GM19328 (cell line): ENCODE measurements around the gene FBXO40.
A peak's percentile ranks its signal among the peaks of the same experiment; 100 is the strongest.

Experiments used
- ATAC-seq: cut with Tn5 transposase; IDR thresholded peaks from one replicate; pipeline ENCODE4 v1.9.1; 2021; ENCODE audit warnings: mild to moderate bottlenecking, moderate library complexity; ENCODE audit not compliant: unreplicated experiment

FBXO40 gene

DNA sequence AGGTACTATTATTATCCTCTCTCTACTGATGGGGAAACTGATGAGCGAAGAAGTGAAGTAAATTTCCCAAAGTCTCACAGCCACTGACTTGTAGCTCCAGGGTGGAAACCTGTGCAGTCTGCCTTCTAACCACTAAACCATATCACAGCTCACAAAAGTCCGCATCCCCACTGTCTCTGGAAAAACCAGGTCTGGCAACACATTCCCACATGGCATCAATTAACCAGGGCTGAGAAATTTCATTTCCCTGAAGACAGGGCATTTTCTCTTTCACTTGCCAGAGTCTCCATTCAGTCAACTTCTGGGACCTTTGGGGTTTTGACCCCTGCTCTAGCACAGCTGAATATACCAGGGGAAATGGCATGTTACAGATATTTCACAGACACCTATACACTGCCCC is 26.5 kb downstream of the FBXO40 start:
- ATAC-seq = no peak

DNA sequence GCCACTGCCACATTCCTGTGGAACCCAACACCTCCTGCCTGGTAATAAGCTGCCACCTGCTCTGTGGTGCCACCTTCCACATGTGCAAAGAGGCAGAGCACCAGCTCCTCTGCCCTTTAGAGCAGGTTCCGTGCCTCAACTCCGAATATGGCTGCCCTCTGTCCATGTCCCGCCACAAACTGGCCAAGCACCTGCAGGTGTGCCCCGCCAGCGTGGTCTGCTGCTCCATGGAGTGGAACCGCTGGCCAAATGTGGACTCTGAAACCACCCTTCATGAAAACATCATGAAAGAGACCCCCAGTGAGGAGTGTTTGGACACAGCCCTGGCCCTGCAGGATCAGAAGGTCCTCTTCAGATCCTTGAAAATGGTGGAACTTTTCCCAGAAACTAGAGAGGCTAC is 28.3 kb downstream of the FBXO40 start:
- no peak for ATAC-seq

DNA sequence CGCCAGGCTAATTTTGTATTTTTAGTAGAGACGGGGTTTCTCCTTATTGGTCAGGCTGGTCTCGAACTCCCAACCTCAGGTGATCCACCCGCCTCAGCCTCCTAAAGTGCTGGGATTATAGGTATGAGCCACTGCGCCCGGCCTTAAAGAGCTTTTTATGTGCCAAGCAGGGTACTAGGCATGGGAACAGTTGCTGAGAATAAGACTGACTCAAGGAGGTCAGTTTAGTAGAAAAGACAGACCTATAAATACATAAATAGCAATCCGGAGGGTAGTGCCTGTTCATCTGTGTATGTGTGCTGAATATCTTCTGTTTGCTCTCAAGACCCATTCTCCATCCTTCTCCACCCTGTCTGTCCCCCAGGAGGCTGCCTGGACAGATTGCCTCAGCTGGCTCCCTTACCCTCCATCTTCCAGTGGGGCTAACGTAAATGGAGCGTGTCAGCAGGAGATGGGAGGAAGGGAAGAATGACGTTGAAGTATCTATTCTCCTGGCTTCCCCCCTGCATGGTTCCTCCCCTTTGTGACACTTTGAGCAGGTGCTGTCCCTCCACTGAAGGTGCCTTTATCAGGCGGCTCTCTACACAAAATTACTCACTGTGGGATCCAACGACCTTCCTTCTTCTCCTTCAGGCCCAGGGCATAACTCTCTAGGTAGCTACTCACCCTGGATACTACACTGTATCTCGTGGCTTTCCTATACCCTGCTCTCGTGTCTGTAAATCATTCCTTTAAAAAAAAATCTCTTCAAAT is 31.1 kb downstream of the FBXO40 start:
- ATAC-seq = no peak

DNA sequence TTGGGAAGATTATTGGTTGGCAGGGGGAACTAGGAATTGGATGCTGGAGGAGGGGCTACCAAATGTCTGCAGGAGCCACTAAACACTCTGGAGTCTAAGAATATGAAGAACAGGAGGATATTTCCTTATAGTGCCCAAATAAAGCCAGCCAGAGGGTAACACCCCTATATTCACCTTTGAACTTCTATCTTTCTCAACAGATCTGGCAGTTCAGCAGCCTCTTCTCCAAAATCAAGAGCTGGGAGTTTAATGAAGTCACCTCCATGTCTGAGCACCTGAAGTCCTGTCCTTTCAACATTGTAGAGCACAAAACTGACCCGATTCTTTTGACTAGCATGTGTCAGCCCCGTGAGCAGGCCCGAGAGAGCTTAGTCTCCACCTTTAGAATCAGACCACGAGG is 33.3 kb downstream of the FBXO40 start:
- ATAC-seq = no peak

DNA sequence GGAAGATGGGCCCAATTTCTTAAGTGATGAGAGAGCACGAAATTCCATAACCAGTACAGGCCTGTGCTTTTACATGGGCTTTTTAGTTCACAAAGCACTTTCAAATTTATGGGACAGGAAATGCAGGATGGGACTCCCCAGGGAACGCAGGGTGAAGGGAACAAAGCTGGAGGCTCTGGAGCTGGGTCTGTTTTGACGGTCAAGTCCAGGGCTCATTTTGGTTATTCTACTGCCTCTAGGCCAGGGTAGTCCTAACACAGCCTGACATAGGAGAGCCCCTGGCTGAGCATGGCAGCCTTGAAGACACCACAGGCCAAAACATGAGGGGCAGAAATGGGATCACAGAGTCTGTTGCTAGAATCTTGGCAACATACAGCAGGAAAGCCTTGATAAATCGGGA is 34.0 kb downstream of the FBXO40 start:
- ATAC-seq = no peak

DNA sequence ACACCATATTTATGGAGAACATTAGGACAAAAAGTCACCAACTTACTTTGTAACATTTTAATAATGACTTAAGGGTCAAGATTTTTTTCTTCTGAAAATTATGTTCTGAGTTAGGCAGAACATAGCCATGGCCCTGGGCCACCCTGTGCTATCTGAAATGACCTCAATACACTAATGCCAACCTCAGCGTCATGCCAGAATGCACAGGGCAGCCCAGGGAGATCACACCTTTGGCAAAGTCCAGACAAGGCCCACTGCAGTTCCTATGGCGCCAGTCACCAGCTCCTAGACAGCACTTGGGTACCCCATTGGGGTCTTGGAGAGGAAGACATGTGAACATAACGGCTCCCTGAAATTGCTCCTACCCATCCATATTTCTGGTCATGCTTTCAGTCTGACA is 34.4 kb downstream of the FBXO40 start:
- ATAC-seq = no peak

DNA sequence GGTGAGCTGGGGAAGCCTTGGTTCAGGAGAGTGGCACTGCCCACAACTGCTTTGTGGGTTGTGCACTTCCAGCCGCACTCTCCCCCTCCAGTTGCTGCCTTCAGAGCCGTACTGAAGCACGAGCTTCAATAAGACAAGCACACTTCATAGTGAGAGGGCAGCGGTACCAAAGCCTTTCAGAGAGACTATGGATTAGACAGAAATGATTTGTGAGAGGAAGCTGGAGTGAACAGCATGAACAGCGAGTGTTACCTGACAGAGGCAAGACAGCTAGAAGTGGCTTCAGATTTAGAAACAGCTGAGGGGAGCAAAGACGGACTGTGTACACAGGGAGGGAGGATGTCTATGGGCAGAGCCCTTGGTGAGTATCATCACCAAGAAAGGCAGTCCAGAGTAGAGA is 36.4 kb downstream of the FBXO40 start:
- no peak for ATAC-seq

DNA sequence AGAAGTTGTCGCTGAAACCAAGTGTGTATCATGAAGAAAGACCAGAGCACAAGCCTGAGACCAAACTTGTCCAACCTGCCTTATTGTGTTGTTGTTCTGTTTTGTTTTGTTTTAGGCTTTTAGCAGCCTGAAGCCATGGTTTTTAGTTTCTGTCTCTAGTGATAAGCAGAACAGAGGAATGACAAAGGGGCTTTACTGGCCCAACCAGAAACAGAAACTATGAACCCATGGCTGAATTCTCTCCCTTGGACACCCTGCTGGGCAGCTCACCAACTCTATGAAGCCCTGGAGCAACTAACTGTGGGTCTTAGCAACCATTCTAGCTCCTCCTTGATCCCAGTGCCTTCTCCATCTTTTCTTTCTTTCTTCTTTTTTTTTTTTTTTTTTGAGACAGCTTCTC is 37.2 kb downstream of the FBXO40 start:
- ATAC-seq = no peak

DNA sequence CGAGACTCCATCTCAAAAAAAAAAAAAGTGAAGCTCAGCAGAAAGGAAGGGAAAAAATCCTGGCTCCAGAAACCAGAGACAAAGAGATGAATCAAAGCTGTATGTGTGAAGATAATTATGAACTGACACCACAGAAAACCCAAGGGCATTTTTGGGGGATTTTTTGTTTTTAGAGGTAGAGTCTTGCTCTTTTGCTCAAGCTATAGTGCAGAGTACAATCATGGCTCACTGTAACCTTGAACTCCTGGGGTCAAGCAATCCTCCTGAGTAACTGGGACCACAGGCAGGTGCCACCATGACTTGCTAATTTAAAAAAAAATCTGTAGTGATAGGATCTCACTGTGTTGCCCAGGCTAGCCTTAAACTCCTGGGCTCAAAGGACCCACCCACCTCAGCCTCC is 44.7 kb downstream of the FBXO40 start:
- no peak for ATAC-seq

DNA sequence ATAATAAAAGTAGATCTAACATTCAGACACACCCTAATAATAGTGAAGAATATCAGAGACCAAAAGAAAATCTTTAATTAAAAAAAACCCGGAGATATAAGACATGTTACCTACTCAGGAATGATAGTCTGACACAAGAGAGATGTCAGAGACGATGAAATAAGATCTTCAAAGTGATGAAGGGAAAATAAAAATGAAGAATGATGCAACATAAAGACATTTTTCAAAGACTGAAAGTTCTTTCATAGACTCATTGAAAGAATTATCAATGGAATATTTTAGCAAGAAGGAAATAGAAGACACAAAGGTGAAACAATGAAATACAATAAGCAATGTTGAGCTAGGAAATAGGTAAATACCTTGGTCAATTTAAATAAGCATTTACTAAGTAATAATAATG is 47.9 kb downstream of the FBXO40 start:
- ATAC-seq = no peak

DNA sequence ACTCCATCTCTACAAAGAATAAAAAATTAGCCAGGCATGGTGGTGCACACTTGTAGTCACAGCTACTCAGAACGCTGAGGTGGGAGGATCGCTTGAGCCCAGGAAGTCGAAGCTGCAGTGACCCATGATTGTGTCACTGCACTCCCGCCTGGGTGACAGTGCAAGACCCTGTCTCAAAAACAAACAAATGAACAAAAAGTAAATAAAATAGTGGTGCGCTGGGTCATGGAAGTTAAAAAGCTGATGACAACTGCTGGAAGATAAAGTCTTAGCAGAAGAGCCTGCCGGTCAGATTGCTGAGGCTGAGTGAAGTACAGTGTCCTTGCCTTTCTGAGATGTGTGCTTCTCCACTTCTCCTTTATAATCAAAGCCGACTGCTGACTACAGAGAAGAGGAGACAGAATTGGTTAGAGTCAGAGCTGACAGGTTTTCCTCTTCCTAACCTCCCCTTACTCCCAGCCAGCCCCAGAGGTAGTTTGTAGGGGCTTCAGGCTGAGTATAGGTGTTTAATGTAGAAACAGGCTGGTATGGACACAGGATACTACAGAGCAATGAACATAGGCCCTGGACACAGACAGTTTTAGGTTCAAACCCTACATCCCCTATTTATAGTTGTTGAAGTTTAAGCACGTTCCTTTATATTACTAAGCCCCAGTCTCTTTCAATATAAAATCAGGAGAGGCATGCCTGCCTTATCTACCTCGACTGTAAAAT is 49.6 kb downstream of the FBXO40 start:
- ATAC-seq = no peak

DNA sequence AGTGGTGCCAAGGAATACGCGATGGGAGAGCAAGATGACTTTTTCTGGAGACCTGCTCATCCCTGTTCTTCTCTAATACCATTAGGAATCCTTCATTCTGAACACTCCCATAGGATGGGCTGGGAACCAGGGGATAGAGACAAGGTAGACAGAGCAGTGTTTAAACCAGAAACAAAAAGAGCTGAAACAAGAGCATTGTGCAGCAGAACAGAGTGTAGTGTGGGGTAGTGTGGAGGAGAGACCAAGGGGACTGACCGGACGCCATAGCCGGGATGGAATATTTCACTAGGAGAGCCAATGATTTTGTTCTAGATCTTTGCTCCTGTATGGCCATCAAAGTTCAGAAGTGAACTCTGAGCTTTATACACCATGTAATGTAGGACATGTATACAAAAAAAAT is 51.9 kb downstream of the FBXO40 start:
- ATAC-seq = no peak

DNA sequence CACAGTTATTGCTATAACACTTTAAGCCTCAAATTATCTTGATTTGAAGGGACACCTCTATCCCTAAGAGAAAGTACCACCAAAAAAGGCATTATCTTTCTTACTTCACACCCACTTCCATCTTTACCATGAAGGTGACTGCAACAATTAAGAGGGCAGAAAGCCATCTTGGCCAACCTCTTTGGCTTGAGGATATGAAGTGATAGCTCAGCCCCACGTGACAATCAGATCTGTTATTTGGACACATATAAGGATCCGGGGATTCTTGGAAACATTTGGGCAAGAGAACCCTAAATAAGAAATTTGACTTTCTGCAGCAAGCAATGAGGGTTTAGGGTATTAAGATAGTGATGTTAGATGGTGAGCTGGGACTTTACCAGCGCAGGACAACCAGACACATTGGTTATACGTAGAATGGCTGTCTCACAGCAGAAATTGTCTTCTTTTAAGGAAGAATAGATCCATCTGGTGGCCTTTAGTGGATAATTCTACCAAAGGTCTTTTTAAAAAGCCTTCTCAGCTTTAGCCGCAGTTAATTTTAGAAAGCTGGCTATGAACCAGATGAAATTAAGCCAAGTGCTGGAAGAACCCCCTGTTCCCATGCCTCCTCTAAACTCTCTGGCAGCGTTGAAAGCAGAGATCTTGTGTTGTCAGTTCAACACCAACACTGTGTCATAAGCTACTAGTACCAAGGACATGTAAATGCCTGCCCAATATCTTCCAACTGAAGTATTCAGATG is 55.2 kb downstream of the FBXO40 start:
- no peak for ATAC-seq

DNA sequence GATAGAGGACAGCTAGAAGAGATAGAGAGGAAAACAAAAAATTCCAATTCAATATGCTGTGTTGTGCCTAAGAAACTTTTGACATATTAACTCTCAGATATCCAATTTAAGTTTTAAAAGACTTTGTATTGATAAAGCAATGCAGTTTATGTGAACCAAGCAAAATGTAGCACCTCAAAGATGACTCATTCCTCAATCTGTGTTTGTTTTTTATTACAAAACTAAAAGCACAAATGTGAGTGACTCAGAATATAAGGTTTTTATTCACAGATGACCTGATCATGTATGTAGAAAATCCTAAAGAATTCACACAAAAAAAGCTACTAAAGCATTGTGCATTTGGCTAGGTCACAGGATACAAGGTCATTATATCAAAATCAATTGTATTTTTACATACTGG is 56.5 kb downstream of the FBXO40 start:
- no peak for ATAC-seq

DNA sequence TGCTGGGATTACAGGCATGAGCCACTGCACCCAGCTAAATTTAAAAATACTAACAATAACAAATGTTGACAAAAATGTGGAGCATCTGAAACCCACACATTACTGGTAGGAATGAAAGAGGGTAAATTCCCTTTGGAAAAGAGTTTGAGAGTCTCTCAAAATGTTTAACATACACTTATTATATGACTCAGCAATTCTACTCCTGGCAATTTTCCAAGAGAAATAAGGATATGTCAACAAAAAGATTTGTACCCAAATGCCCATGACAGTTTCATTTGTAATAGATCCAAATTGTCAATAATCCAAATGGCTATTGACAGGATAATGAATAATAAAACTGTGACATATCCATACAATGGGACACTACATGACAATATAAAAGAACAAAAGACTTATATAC is 58.5 kb downstream of the FBXO40 start:
- ATAC-seq = no peak

DNA sequence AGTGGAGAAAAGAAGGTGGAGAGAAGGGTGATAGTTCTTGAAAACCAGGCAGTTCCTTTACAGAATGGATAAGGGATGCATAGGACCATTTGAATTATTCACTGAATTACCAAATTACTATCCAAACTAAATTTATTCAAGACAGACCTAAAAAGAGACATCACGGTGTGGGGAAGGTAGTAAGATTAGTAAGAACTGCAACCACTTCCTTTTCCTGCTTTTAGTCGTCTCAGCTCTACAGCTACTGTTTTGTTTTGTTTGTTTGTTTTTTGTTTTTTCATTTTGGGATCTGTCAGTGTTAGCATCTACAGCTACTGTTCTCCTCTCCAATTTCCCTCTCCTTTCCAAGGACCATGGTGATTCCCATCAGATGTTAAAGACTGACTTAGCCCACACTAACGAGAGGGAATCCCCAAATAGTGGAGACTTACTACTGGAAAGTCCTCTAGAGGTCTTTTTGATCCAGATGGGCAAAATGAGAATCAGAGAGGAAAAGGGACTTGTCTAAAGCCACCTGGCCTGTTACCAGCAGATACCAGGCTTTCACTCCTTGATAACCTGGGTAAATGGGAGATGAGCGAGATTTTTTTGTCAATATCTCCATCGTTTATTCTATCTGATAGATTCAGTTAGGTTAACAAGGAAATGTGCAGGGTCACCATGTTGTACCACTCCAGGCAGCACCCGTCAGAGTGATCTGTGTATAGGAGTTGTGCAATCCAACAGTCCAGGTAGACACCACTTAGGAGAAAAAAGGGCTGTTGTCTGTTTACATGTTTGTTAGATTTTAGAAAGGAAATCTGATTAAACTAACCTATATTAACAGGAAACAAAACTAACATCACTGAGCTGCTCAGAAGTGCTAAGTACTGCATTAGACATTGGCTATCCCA is 61.6 kb downstream of the FBXO40 start:
- ATAC-seq = peak; percentile 62

DNA sequence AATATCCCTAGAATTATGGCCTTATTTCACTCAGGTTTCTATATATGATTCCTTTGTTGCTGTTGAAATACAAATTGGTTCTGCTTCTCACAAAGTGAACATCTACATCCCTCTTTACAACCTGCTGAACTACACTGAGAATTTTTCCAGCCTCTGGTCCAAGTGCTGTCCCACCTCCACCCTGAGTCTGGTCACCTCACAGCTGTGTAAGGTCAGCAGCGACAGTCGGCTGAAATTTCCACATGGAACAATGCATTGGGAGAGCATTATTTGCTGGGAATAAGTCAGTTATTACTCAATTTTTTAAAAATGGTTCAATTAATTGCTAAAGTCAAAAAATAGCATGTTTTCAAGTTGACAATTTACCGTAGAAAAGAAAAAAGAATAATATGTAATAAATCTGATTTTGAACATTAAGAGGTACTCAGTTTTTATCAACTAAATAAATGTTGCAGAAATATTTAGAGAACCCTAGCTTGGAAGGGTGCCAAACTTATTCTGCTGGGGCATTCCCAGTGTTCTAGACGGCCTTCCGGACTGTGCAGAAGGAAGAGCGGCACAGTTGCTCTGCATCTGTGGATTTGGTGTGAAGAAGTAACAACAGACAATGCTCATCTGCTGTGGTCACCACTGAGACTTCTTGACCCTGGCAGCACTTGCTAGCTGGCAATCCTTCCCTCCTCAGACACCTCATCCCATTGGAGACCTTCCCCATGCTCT is 65.7 kb downstream of the FBXO40 start:
- ATAC-seq = no peak

DNA sequence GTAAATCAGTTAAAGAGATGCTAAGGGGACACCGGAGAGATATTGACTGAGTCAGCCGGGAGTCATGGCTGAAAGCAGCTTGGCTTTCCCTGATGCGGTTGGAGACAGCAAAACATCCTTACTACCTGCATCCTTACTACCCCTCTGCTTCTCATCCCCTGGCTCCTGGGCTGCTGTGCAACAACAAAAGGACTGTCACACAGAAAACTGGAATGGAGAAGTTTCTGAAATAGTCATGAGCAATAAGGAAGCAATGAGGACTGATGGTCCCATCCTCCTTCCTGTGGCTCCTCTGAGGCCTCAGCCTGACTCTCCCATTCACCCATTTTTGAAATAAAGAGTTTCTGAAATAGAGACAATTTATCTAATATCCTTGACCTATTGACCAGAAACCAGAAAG is 66.4 kb downstream of the FBXO40 start:
- ATAC-seq = no peak

DNA sequence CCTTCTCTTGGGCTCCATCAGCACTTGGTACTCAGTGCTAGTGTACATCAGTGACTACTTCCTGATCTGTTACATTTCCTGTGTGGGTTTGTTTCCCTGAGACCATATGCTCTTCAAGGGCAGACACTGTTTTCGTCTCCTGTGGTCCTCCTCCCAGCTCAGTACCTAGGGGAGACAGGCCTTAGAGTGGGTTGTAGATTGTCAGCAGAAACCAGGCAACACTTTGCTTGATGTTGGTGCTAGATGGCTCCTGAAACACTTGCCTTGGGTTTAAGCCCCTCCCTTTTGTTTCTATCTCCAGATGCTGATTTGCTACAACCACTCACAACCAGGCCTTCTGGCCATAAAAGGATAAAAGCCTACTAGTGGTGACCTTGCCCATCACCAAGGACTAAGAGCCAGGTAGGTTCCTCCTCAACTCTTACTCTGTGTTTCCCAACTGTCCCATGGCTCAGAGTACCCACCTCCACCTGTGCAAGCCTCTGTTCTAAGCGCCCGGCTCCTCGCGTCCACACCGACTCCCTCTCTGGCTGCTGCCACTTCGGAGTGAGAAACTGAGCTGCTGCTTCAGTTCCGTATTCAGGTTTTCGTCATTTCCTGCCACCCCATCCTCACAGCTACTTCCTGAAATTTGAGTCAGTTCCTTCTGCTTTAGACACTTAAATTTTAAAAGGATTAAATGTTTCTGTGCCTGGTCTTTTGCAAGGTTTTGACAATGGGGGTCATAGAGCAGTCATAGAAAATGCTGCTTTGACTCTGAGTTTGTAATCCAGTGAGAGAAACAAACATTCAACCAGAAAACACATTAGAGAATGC is 67.4 kb downstream of the FBXO40 start, which contains the start of gene HCLS1:
Gene HCLS1 (minus strand): TSS at position 548 of the 816 bp plus-strand sequence. CDS start 2,556 bp downstream, outside the sequence.
- peak; percentile 85 for ATAC-seq
